PC-3 (cell line): ENCODE data around the gene SPG11. TPM values are rescaled to one million over a fixed set of nuclear protein-coding genes. Genes with fewer than 3 reads are reported as not detected.
A peak's percentile ranks its signal among the peaks of the same experiment; 100 is the strongest.

Experiments used
- ATAC-seq: fragments of 200-7000 bp; cut with Tn5 transposase; 2 replicates; pipeline ENCODE4 v1.9.1; 2020; ENCODE audit warnings: mild to moderate bottlenecking, moderate library complexity
- BruUV-seq: library from RNA; stranded (reverse); fragments of 400-500 nt; replicated peaks from 2 replicates; lab custom pipeline; 2021; lab: Mats Ljungman, UMichigan
- CTCF ChIA-PET: fragments of 300-600 bp; sonication (Branson Sonifier 250); formaldehyde crosslinking; loops from one replicate; lab custom pipeline; 2022; ENCODE audit warnings: antibody characterized with exemption; lab: Charles Lee
- POLR2A ChIA-PET: fragments of 300-600 bp; sonication (Branson Sonifier 250); formaldehyde crosslinking; loops from one replicate; lab custom pipeline; 2022; ENCODE audit warnings: antibody characterized with exemption; ENCODE audit not compliant: unreplicated experiment; lab: Charles Lee
- DNase-seq: peaks from one replicate; pipeline ENCODE4 v3.0.0-alpha.2; 2015
- H2AFZ ChIP-seq: fragments of 300-600 bp; sonication (generic); 2 replicates; pipeline ENCODE4 v1.6.0; 2016; ENCODE audit warnings: antibody characterized with exemption, low read length
- H3F3A ChIP-seq: fragments of 300-600 bp; sonication (generic); one replicate; pipeline ENCODE4 v1.6.0; 2017; ENCODE audit warnings: antibody characterized with exemption, low read length, control low read depth, mild to moderate bottlenecking; ENCODE audit not compliant: unreplicated experiment
- H3K27ac ChIP-seq: fragments of 300-600 bp; sonication (generic); 2 replicates; pipeline ENCODE4 v1.5.1; 2016; ENCODE audit warnings: mild to moderate bottlenecking, low read length
- H3K27me3 ChIP-seq: fragments of 300-600 bp; sonication (generic); 2 replicates; pipeline ENCODE4 v1.6.1; 2016; ENCODE audit warnings: low read length, mixed read lengths
- H3K36me3 ChIP-seq: fragments of 300-600 bp; sonication (generic); 2 replicates; pipeline ENCODE4 v1.6.1; 2016; ENCODE audit warnings: low read depth, mixed run types, low read length, mixed read lengths
- H3K4me1 ChIP-seq: fragments of 300-600 bp; sonication (generic); 2 replicates; pipeline ENCODE4 v1.5.1; 2016; ENCODE audit warnings: low read length; ENCODE audit not compliant: insufficient read depth
- H3K4me2 ChIP-seq: fragments of 300-600 bp; sonication (generic); 2 replicates; pipeline ENCODE4 v1.6.0; 2016; ENCODE audit warnings: low read length
- H3K4me3 ChIP-seq: fragments of 300-600 bp; sonication (generic); 2 replicates; pipeline ENCODE4 v1.5.1; 2016; ENCODE audit warnings: mild to moderate bottlenecking, low read length, mixed read lengths
- H3K79me2 ChIP-seq: fragments of 300-600 bp; sonication (generic); 2 replicates; pipeline ENCODE4 v1.6.1; 2017; ENCODE audit warnings: low read length, mixed read lengths
- H3K9ac ChIP-seq: fragments of 300-600 bp; sonication (generic); 2 replicates; pipeline ENCODE4 v1.6.0; 2016; ENCODE audit warnings: mild to moderate bottlenecking, low read length
- H3K9me2 ChIP-seq: fragments of 300-600 bp; sonication (generic); replicated peaks from 2 replicates; pipeline ENCODE4 v1.6.1; 2016; ENCODE audit warnings: mixed run types, low read length, mixed read lengths
- H3K9me3 ChIP-seq: fragments of 300-600 bp; sonication (generic); 2 replicates; pipeline ENCODE4 v1.6.1; 2016; ENCODE audit warnings: low read length, mixed read lengths
- H4K20me1 ChIP-seq: fragments of 300-600 bp; sonication (generic); 2 replicates; pipeline ENCODE4 v1.6.1; 2016; ENCODE audit warnings: low read length, mixed read lengths
- EZH2 ChIP-seq: fragments of 300-600 bp; sonication (generic); IDR thresholded peaks from one replicate; pipeline ENCODE4 v1.6.1; 2017; ENCODE audit warnings: antibody characterized with exemption, mild to moderate bottlenecking, low read length; ENCODE audit not compliant: unreplicated experiment
- EZH2phosphoT487 ChIP-seq: fragments of 300-600 bp; sonication (generic); IDR thresholded peaks from 2 replicates; pipeline ENCODE4 v1.6.1; 2018; ENCODE audit warnings: mild to moderate bottlenecking, antibody characterized with exemption, low read length, borderline replicate concordance
- intact Hi-C: fragments of 100-400 bp; cut with micrococcal nuclease; formaldehyde crosslinking; loops from 2 replicates; pipeline ENCODE4 v1.9.0; 2023
- total RNA-seq: library from RNA; depleted of rRNA; stranded (reverse); fragments of >200 nt; gene quantifications from 2 replicates; pipeline ENCODE4 v1.2.3, GENCODE V29; 2014
- TF ChIP-seq, protein P1 (sequence below): fragments of 300-600 bp; sonication (generic); conservative IDR thresholded peaks from 2 replicates; pipeline ENCODE4 v1.5.1; 2017; ENCODE audit warnings: antibody characterized with exemption, low read depth, mild to moderate bottlenecking, low read length

SPG11 gene
- total RNA-seq, 1 experiment from 2014 or later = 37.2 TPM

DNA sequence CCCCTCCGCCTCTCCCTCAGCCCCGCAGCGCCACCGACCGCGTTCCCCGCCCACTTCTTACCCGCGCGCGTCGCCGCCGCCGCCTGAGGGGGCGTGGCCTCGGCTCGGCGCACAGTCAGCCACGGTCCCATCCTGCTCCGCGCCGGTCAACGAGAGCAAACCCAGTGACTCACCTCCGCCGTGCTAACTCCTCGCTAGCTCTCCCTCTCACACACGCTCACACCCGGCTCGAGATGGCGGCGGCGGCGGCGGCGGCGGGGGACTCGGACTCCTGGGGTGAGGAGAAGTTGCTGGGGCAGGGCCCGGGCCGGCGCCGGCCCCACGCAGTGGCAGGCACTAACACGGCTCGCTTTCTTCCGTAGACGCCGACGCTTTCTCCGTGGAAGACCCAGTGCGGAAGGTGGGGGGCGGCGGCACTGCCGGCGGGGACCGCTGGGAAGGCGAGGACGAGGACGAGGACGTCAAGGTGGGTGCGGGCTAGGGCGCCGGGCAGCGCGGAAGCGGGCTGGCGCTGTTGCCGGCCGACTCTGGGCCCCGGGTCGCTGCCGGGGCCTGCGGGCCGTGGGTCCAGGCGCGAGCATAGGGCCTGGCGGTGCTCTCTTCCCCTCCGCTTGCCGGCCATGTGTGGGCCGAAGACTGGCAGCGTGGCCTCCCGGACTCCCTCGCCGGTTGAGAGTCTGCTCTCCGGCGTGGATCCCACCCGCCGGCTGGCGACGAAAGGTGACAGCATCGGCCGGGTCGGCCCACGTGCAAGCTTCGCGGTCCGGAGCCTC is 126.3 kb downstream of the SPG11 start, which contains the start of gene EIF3J:
EIF3J (plus strand) TSS at position 186 of the 773 bp plus-strand sequence; CDS start at position 234, 48 bp downstream.
- intact Hi-C loops = loop anchor here (5.0 kb wide), 1 partner anchor 110 kb away; the partner anchor contains the start of gene CTDSPL2
- peak within 1 kb of the TSS; percentile 75 for H2AFZ ChIP-seq

DNA sequence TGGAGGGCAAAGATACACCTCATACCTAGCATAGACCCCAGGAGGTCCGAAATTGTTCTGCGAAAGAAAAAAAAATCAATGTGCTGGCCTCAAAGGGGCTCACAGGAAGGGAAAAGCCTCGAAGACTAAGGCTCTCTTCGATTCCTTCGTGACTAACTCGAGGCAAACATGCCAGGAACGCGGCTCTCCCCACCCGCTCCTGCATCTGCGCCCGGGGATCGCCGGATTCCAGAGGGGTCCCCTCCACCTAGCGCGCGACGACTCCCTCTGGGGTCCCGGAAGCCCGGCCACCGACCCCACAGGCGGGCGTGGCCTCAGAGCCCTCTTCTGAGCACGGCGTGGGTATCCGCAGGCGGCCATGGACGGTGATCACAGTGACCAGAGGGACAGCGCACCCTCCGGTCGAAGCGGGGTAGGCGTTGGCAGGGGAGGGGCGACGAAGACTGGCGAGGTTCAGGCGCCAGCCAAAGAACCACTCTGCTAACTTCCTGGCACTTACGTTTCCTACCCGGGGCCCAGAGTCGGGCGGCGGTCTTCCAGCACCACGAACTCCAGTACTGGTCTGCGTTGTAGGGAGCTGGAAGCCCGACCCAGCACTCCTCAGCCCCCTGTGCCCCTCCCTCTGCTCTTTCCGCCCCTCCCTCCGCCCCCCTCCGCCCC is 127.0 kb downstream of the SPG11 start:
- Histone ChIP-seq H2AFZ (peak overlapping the region; percentile 75), H3K9ac (peak overlapping the region; percentile 84), H4K20me1 (peaks cover 27% of the 10 kb centered on the region), H3F3A (no peaks in the 10 kb centered on the region), H3K36me3 (peaks cover 18% of the 10 kb centered on the region), H3K9me2 (no peaks in the 10 kb centered on the region), H3K27ac (peak overlapping the region; percentile 82), H3K4me3 (peak overlapping the region; percentile 78), H3K79me2 (peaks cover 58% of the 10 kb centered on the region), H3K27me3 (no peaks in the 10 kb centered on the region), H3K4me1 (peaks cover 28% of the 10 kb centered on the region), H3K4me2 (peak overlapping the region; percentile 94), H3K9me3 (no peaks in the 10 kb centered on the region)
- intact Hi-C loops = loop anchor here (5.0 kb wide), 1 partner anchor 109 kb away; the partner anchor contains the start of gene CTDSPL2
- DNase-seq (peak; percentile 82), ATAC-seq (peak; percentile 80)
- no TSS peak for BruUV-seq
- ChIA-PET CTCF (interaction anchor here (1.1 kb wide), 2 partner anchors 10 to 192 kb away, joined by 4 to 7 read pairs; no protein-coding TSS in a partner anchor), POLR2A (interaction anchor here (0.5 to 1.2 kb wide), 9 partner anchors 10 to 1445 kb away, joined by 3 to 9 read pairs (median 6); partner anchors contain the start of gene CTDSPL2)
- TF ChIP-seq, protein P1, sequence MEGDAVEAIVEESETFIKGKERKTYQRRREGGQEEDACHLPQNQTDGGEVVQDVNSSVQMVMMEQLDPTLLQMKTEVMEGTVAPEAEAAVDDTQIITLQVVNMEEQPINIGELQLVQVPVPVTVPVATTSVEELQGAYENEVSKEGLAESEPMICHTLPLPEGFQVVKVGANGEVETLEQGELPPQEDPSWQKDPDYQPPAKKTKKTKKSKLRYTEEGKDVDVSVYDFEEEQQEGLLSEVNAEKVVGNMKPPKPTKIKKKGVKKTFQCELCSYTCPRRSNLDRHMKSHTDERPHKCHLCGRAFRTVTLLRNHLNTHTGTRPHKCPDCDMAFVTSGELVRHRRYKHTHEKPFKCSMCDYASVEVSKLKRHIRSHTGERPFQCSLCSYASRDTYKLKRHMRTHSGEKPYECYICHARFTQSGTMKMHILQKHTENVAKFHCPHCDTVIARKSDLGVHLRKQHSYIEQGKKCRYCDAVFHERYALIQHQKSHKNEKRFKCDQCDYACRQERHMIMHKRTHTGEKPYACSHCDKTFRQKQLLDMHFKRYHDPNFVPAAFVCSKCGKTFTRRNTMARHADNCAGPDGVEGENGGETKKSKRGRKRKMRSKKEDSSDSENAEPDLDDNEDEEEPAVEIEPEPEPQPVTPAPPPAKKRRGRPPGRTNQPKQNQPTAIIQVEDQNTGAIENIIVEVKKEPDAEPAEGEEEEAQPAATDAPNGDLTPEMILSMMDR = peak; percentile 37
- TF ChIP-seq EZH2 (no peak), EZH2phosphoT487 (no peak)

More for the DNA sequence above, 126.3 kb downstream of the SPG11 start, which contains the start of gene EIF3J:
- H3F3A ChIP-seq = no peaks in the 10 kb centered on the region
- H3K9me3 ChIP-seq = no peaks in the 10 kb centered on the region
- H3K4me1 ChIP-seq = peaks cover 33% of the 10 kb centered on the region
- H3K4me3 ChIP-seq = peak within 1 kb of the TSS; percentile 78
- peak within 1 kb of the TSS; percentile 94 for H3K4me2 ChIP-seq
- POLR2A ChIA-PET = interaction anchor here (0.5 to 1.2 kb wide), 9 partner anchors 9 to 1446 kb away, joined by 3 to 9 read pairs (median 6); partner anchors contain the start of gene CTDSPL2
- peak; percentile 97 for DNase-seq
- peaks cover 34% of the 10 kb centered on the region for H4K20me1 ChIP-seq
- ATAC-seq = peak; percentile 89
- CTCF ChIA-PET = interaction anchor here (1.1 kb wide), 2 partner anchors 9 to 192 kb away, joined by 4 to 7 read pairs; no protein-coding TSS in a partner anchor
- H3K27ac ChIP-seq = peak within 1 kb of the TSS; percentile 85
- H3K36me3 ChIP-seq = peaks cover 22% of the 10 kb centered on the region
- H3K9ac ChIP-seq = peak within 1 kb of the TSS; percentile 98
- H3K27me3 ChIP-seq = no peaks in the 10 kb centered on the region
- no peaks in the 10 kb centered on the region for H3K9me2 ChIP-seq
- peaks cover 65% of the 10 kb centered on the region for H3K79me2 ChIP-seq
- no TSS peak for BruUV-seq
- TF ChIP-seq, protein P1 = no peak
- TF ChIP-seq EZH2 = no peak
- TF ChIP-seq EZH2phosphoT487 = no peak
